Renal cortex interstitium (tissue), 11 donors: ENCODE data around the gene TRIM29. TPM values are rescaled to one million over a fixed set of nuclear protein-coding genes. Genes with fewer than 3 reads are reported as not detected.
"Not testable (repeated sequence)": the region's sequence is repeated elsewhere in the genome, so short reads cannot be mapped to it uniquely, and the experiment has no call there.

ENCODE experiments used
- DNase-seq, 11 donors: peaks; one replicate each; pipeline ENCODE4 v3.0.0-alpha.2; 2013; ENCODE audit warnings: low read depth in 9 of 11, low spot score in 4 of 11; ENCODE audit errors: extremely low read depth in 1 of 11
- polyA plus RNA-seq, 3 donors: library from polyadenylated mRNA; unstranded; fragments of 120-200 nt; gene quantifications; one replicate each; pipeline ENCODE4 v1.2.1, GENCODE V29; 2013; ENCODE audit not compliant: insufficient read length in 3 of 3

The TRIM29 gene
- polyA plus RNA-seq, 3 donors: 0.62 to 5.0 (median 2.0) TPM

DNA sequence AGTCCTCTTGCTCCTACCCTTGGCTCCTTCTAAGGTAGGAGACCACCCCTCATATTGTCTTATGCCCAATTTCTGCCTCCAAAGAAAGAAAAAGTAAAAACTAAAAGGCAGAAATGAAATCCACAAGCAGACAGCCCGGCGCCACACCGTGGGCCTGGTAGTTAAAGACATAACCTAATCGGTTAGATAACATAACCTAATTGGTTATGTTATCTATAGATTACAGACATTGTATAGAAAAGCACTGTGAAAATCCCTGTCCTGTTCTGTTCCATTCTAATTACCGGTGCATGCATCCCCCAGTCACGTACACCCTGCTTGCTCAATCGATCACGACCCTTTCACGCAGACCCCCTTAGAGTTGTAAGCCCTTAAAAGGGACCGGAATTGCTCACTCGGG lies 5.6 kb upstream of the TRIM29 start:
- not testable (repeated sequence) for DNase-seq

DNA sequence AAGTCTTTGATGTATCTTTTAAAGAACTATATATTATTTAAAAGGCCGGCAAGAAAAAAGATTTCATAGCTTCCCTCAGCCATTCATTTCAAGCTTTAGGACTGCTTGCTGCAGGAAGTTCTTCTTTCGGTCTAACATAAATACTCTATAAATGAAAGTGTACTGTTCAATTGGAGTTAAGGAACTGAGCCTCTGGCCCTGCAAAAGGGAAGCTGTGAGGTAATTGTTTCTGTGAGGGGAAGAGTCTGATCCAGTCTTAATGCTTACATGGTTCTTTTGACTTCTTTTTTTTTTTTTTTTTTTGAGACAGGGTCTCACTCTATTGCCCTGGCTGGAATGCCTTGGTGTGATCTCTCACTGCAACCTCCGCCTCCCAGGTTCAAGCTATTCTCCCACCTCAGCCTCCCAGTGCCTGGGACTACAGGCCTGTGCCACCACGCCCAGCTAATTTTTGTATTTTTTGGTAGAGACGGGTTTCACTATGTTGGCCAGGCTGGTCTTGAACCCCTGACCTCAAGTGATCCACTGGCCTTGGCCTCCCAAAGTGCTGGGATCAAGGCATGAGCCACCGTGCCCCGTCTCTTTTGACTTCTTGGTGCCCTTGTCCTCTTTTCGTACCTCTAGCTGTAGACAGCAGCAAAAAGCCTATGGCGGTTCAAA lies 4.7 kb upstream of the TRIM29 start:
- DNase-seq: no peak

DNA sequence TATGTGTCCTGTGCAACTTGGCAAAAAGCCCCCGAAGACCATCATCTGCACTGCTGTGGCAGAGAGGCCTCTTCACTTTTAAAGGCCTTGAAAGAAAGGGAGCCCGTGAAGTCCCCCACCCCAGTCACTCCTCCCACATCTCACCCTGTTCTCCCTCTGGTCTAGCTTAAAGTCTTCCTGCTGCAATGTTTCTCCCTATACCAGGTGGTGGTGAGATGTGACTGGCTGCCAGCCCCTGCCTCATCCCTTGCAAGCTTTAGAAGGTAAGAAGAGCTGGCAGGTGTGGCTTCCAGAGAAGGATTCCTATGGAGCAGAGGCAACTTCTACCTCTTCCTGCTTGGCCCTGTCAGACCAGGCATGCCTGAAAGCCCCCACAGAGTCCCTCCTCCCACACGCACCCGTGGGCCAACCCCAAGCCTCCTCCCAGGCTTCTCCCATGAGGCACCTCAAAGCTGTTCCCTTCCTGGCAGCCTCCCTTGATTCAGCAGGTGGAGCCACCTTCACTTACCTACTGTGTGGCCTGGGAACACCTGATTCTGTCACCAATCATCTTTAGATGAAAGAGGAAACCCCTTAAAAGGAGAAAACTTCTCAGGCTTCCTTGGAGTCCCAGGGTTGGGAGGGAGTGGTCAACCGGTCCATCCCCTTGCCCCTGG lies 4.0 kb upstream of the TRIM29 start:
- no peak for DNase-seq

DNA sequence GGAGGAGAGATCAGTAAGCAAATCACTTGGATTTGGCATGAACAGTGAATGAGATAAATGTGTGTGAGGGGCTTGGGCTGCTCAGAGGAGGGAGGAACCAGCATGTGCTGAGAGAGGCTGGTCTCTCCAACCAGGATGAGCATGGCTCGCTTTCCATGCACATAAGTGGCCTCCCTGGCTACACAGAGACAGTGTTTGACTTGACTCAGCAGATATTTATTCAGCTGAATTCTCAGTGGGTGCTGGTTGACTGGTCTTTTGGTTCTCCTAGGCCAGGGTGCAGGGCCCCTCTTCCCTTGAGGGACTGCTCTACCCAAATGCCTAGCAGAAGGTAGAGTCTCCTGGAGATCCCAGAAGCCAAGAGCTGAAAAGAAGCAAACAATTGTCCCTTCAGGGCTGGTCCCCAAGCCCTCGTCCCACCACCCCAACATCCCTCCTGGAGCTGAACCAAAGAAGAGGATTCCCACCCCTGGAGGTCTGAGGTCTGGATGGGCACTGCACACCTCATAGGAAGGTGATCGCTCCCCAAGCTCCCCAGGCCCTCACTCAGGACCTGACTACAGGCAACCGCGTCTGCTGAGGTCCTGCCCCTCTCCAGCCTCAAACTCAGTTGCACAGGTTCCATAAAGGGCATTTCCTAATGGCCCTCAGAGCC lies 3.3 kb upstream of the TRIM29 start:
- DNase-seq: no peak

DNA sequence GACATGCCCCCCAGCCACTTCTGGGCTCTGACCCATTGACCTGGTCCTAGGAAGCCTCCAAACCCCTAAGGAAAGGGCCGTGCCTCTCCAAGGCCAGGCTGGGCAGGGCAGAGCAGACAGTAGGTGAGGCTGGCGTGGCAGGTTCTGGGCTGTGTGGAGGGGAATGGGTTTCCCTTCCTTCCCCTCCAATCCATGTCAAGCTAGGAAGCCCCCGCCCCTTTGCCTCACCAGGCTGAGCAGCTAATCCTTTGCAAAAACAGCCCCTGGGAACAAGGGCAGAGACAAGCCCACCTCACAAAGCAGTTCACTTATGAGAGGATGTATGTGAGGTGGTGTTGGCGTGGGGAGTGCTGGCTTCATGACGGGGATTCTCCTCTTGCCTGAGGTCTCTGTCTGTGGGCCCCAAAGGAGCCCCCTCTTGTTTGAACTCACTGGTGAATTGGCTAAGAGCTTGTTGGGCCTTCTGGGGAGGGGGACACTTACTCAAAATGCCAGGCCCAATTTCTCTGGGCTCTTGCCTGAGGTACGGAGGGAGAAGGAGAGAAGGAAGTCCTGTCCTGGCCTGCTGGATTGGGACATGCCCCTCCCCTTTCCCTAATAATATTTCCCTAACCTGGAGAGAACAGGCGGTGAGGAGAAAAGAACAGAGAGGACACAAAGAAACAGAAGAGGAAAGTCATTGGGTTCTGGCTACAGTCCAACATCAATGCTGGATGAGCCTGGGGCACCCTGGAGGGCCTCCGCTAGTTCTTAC lies 1.6 kb upstream of the TRIM29 start:
- DNase-seq: no peak

DNA sequence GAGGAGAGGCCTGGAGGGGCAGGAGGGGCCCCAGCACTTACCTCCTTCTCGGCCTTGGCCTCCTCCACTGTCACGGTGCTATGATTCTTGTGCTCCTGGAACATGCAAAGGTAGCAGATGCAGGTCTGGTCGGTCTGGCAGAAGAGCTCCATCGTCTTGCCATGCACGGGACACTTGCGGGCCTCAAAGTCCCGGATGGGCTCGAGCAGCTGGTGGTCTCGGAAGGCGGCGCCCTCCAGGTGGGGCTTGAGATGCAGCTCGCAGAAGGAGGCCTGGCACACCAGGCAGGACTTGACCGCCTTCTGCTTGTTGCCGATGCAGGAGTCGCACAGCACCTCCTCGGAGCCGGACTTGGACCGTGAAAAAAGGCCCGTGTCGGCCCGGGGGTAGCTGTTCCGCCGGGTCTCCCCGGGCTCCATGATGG lies 714 bp downstream of the TRIM29 start:
- DNase-seq: no peak

DNA sequence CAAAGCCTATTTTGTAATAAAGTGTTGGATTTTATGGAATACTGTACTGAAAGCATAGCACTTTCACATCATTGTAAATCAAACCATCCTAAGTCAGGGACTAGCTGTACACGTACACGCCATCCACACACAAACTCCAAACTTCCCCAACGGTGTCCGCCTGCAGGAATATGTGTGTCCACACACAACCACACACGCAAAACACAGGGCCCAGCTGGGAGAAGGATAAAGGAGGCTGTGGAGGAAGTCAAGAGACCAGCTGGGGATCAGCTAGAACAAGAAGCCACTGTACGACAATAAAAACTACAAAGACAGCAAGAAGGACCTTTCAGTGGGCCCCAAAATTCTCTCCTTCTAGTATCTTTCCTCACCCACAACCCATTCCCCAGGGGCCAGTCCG lies 1.6 kb downstream of the TRIM29 start:
- no peak for DNase-seq

DNA sequence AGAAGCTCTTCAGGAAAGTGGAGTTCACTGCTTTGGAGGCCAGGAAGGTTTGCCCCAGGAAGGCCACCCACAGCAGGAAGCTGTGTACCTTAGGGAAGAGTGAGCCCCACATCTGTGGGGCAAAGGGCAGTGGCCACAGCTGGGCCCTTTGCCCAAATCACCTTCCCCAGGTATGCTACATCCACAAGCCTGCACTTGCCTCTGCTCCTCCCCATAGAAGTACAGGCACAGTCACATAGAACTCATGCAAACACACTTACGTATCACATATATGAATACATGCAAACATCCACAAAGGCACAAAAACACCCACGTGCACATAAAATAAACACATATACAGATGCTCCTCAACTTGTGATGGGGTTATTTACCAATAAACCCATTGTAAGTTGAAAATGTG lies 2.1 kb downstream of the TRIM29 start:
- DNase-seq: no peak

DNA sequence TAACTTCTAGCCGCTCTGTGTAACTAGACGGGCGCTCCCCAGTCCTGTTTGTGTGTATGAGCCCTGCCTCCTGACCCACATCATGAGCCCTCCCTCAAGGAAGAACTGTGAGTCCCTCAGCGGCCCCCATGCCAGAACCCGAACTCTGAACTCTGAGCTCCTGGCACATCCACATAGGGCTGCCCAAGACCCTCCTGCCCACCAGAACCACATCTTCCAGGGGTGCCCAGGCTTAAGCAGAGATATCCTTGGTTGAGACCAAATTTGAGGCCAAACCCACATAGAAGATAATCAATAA lies 3.0 kb downstream of the TRIM29 start:
- no peak for DNase-seq

DNA sequence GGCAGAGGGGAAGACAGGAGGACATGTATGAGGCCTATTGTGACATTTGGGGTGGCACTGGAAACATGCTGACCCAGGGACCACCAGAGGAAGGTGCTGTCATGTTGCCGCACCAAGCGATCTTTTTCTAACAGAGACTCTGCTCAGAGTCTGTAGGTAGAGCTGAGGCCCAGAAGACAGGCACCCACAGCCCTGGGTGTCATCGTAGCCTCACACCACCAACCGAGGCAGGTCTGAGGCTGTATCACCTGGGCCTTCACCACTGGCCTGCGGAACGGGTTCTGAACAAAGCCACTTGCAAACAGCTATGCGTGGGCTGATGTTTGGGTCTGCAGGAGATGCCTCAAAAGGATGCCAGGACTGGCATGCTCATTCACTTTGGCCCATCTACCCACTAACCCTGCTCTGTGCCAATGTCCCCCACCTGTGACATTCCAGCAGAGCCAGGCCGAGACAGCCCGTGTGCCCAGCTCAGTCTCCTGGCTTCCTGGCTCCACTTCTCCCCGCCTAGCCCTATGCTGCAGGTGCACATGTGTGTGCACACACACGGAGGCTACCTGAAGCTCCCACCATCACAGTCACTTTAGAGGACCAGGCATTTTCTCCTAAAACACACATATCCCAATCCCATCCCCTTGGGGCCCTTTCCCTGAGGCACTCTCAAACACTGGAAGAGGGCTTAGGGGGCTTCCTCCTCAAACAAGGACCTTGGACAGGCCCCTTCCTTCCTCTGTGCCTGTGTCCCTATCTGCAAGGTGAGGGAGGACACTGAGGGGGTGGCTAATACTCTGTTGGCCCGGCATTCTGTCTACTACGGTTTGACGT lies 3.6 kb downstream of the TRIM29 start:
- DNase-seq: no peak

DNA sequence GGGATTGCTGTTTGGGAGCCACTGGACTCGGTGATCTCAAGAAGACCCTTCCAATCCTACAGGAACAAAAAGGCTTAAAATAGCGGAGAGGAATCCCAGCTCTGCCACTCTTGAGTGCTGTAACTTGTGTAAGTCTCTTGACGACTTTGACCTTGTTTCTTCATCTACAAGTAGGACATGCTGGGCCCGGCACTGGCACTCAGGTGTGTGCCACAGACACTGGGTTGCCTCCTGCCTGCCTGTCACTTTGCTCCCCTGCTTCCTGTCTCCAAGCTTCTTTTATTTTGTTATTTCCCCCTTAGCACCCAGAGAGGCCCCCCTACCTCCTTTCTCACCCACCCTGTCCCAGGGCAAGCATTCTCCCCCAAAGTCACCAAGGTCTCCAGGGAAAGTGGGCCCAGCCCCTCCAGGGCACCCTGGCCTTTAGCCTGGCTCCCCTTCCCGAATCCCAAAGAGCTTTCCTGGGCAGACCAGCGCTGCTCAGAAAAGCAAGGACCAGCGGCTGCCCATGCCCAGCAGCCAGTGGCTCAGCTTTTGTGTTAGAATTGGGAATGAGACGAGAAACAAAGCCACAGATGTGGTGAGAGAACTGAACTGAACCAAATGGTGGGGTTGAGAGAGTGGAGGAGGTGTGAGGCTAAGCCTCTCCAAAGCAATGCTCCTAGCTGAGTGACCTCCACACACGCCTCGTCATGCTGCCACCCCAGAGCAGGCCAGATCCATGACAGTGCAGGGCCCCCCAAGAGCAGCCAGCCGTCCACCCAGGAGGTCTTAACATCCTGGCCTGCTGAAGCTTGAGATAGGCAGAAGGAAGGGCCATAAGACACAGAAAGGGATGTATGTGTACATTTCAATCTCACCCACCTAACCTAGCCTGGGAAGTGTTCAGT lies 4.5 kb downstream of the TRIM29 start:
- no peak for DNase-seq

DNA sequence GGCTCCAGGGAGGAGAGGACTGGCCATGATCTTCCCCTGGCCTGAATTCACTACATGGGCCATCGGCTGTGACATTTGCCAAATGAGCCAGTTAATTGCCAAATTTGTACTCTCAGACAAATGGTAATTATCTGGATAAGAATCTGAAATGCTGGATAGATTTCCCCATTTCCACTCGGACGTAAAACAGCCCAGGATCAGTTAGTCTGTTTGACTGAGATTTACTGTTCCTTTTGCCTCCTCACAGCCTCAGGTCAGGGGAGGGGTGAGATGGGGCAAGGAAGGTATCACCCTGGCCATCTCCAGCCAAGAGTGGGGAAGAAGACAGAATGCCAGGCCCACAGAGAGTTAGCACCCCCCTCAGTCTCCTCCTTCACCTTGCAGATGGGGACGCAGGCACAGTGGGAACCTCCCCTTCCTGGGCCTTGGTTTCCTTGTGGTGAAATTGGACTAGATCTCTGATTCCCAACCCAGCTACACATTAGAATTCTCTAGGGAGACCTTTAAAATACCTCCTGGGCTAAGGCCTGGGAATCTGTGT lies 5.2 kb downstream of the TRIM29 start:
- DNase-seq: no peak

DNA sequence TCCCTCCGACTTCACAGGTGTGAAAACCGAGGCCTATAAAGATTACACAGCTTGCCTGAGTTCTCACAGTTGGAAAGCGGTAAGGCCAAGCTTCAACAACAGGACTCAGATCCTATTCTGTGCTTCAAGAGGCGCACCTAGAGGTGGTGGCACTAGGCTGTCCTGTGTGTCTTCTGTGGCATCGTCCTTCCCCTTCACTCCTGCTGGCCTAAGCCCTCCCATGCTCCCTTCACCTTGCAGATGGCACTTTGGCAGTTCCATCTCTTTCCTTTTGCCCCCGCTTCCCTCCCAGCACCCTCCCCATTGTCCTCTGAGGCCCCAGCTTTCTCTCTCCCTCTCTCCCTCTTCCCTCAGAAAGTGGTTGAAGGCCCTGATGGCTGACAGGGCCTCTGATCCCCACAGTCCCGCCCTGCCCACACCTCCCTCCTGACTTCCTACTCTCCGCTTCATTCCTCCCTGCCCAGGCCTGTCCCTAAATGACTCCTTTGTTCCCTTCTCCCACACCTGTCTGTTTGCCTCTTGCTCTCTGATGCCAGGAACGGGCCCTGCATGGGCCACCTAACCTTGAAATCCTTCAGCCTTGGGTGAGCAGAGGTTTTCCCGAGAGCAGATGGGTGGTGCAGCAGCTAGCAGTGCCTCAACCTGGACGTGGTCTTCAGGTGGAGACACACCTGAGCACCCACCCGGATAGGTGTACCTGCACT lies 5.8 kb downstream of the TRIM29 start:
- DNase-seq: no peak

DNA sequence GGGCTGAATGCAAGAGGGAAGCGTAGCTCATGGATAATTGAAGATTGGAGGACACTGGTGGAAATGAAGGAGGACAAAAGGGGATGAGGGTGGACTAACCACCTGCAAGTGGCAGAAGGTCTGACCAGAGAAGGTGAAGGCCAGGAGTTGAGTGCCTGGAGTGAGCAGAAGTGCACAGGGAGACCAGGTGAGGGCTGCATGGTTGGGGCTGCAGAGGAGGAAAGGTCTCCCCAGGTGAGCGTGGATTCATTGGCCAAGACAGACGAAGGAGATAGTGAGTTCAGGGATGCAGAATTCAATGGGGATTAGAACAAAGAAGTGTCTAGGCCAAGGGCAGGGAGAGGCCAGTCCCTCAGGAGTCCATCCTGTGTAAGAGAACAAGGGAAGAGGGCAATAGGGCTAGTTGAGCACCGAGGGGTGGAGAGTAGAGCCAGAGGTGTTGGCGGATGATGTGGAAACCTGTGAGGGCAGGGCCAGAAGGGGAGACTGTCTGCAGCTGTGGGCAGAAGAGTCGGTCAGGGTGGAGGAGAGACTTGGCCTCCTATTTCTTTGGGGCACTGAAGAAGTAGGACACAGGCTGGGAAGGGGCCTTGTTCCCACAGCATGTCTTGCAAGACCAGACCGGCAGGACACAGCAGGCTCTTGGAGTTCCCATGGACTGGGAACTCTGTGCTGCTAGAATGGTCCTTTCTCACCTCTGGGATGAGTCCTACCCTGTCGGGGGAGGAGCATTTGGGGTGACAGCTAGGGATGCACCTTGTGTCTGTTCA lies 6.7 kb downstream of the TRIM29 start:
- no peak for DNase-seq

DNA sequence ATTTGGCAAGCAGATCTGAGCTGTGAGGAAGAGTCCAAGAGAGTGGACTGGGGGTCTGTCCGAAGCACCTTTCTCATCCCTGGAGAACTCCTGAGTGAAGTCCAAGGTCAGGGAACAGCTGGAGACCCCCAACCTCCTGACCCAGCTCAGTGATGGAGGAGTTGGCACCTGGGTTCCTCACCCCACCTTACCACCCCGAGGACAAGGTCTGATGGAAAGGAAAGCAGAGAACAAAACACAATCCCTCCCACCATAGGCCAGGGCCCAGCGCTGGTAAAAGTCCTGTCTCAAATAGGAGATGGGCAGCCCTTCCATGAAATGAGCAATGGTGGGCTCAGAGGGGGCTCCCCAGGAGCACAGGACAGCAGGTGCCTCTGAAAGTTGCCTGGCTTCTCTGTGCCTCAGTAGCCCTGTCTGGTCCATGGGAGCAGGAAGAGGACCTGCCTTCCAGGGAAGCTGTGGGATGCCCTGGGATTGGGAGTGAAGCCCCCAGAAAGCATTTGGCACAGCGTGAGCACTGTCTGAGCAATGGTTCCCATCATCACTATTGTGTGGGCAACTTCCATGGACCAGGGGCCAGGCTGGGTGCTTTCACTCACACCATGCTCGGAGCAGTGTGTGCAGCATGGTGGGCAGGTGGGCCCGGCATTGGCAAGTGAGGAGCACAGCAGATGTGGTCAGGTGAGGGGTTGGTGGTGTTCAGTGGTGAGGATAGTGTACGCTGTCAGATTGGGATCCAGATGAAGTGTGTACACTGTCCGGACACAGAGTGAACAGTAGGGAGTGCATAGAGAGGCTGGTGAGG lies 7.5 kb downstream of the TRIM29 start:
- DNase-seq: no peak

DNA sequence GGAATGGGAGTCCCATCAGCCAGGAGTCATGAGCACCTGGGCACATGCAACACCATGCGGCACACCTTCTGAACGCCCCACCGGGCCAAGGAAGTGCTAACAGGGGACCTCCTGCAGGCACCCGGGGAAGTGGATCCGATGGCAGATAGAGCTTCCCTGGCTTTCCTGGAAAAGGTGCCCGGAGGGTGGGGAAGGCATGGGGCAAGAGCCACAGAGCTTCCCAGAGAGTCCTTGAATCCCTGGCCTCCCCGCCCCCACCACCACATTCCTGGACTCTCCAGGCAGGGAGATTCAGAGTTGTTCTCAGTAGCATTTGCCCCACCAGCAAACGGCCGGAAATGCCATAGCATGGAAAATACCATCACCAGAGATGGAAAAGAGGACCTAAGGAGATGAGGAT lies 8.3 kb downstream of the TRIM29 start:
- no peak for DNase-seq
